GM23338 (cell line): Measurements from ENCODE around the gene TOP2A. TPM values are rescaled to one million over a fixed set of nuclear protein-coding genes. Genes with fewer than 3 reads are reported as not detected.

Source experiments
- ATAC-seq: fragments of 200-7000 bp; cut with Tn5 transposase; 3 replicates; pipeline ENCODE4 v1.9.1; 2020
- DNase-seq: peaks from one replicate; pipeline ENCODE4 v3.0.0-alpha.2; 2015; ENCODE audit warnings: low spot score
- H2AFZ ChIP-seq: fragments of 200-600 bp; sonication (generic); 2 replicates; pipeline ENCODE4 v1.8.0; 2016; ENCODE audit warnings: antibody characterized with exemption, mild to moderate bottlenecking, moderate library complexity
- H3F3A ChIP-seq: fragments of 200-600 bp; sonication (generic); replicated peaks from 2 replicates; pipeline ENCODE4 v1.8.0; 2017; ENCODE audit warnings: antibody characterized with exemption, mixed run types, low read depth
- H3K27ac ChIP-seq: fragments of 200-600 bp; sonication (generic); 2 replicates; pipeline ENCODE4 v1.6.1; 2016; ENCODE audit warnings: low read depth
- H3K27me3 ChIP-seq: fragments of 200-600 bp; sonication (generic); 2 replicates; pipeline ENCODE4 v1.8.0; 2016; ENCODE audit warnings: mild to moderate bottlenecking, mixed run types, moderate library complexity; ENCODE audit not compliant: insufficient read depth
- H3K36me3 ChIP-seq: fragments of 200-600 bp; sonication (generic); 2 replicates; pipeline ENCODE4 v1.8.0; 2016; ENCODE audit warnings: mild to moderate bottlenecking; ENCODE audit not compliant: insufficient read depth
- H3K4me1 ChIP-seq: fragments of 200-600 bp; sonication (generic); 2 replicates; pipeline ENCODE4 v1.8.0; 2016; ENCODE audit warnings: mild to moderate bottlenecking, moderate library complexity; ENCODE audit not compliant: insufficient read depth
- H3K4me2 ChIP-seq: fragments of 200-600 bp; sonication (generic); 2 replicates; pipeline ENCODE4 v1.7.1; 2017; ENCODE audit warnings: mixed run types
- H3K4me3 ChIP-seq: fragments of 200-600 bp; sonication (generic); 2 replicates; pipeline ENCODE4 v1.6.1; 2016; ENCODE audit warnings: mixed run types
- H3K79me2 ChIP-seq: fragments of 200-600 bp; sonication (generic); replicated peaks from 2 replicates; pipeline ENCODE4 v1.8.0; 2017; ENCODE audit warnings: mild to moderate bottlenecking; ENCODE audit not compliant: insufficient read depth
- H3K9me2 ChIP-seq: fragments of 200-600 bp; sonication (generic); 2 replicates; pipeline ENCODE4 v1.8.0; 2017; ENCODE audit not compliant: insufficient read depth
- H4K20me1 ChIP-seq: fragments of 200-600 bp; sonication (generic); replicated peaks from 2 replicates; pipeline ENCODE4 v1.8.0; 2017; ENCODE audit warnings: mild to moderate bottlenecking; ENCODE audit not compliant: insufficient read depth
- H3K27ac Mint-ChIP-seq: 2 replicates; pipeline ENCODE4 v1.8.0; 2020; ENCODE audit warnings: inconsistent platforms, mild to moderate bottlenecking, moderate library complexity, mixed read lengths
- H3K27me3 Mint-ChIP-seq: 3 replicates; pipeline ENCODE4 v1.8.0; 2022; ENCODE audit warnings: low read depth, mild to moderate bottlenecking, moderate library complexity, mixed read lengths, inconsistent platforms; ENCODE audit not compliant: insufficient read depth, poor library complexity
- H3K36me3 Mint-ChIP-seq: 3 replicates; pipeline ENCODE4 v1.8.0; 2021; ENCODE audit warnings: low read depth, mild to moderate bottlenecking, inconsistent platforms, moderate library complexity, mixed read lengths
- H3K4me1 Mint-ChIP-seq: 3 replicates; pipeline ENCODE4 v1.8.0; 2020; ENCODE audit warnings: mild to moderate bottlenecking, inconsistent platforms, mixed read lengths
- H3K4me3 Mint-ChIP-seq: 3 replicates; pipeline ENCODE4 v1.8.0; 2021; ENCODE audit warnings: moderate library complexity, mild to moderate bottlenecking, inconsistent platforms, mixed read lengths
- H3K9me3 Mint-ChIP-seq: 3 replicates; pipeline ENCODE4 v1.8.0; 2020; ENCODE audit warnings: moderate library complexity, mild to moderate bottlenecking, inconsistent platforms, mixed read lengths
- ETS1 ChIP-seq: IDR thresholded peaks from 2 replicates; pipeline ENCODE4 v1.6.1; 2016; ENCODE audit warnings: antibody characterized with exemption
- STAT1 ChIP-seq: IDR thresholded peaks from one replicate; pipeline ENCODE4 v1.6.1; 2016; ENCODE audit warnings: antibody characterized with exemption; ENCODE audit not compliant: unreplicated experiment
- ZNF114 ChIP-seq: fragments of 250-450 bp; sonication (Bioruptor Pico); IDR thresholded peaks from 2 replicates; pipeline ENCODE4 v1.5.0; 2020; ENCODE audit warnings: mild to moderate bottlenecking, moderate library complexity
- ZNF331 ChIP-seq: fragments of 250-450 bp; sonication (Bioruptor Pico); IDR thresholded peaks from 2 replicates; pipeline ENCODE4 v1.5.0; 2020; ENCODE audit warnings: low read depth, mild to moderate bottlenecking, moderate library complexity
- polyA plus RNA-seq: library from polyadenylated mRNA; unstranded; fragments of >200 nt; fragmentation: Nextera tagmentation; extraction: Ambion mirVana; gene quantifications from 2 replicates; pipeline ENCODE4 v1.2.1, GENCODE V29; 2016
- total RNA-seq: library from RNA; depleted of rRNA; stranded (reverse); fragments of >200 nt; shearing (Covaris generic); gene quantifications from 2 replicates; pipeline ENCODE4 v1.2.3, GENCODE V29; 2014
- TF ChIP-seq, protein P1 (sequence below): fragments of 250-450 bp; sonication (Bioruptor Pico); IDR thresholded peaks from 2 replicates; pipeline ENCODE4 v1.5.0; 2020; ENCODE audit warnings: mild to moderate bottlenecking, moderate library complexity
- TF ChIP-seq, protein P2 (sequence below), 2 experiments: fragments of 200-600 bp in 1 of 2; sonication (generic) in 1 of 2; conservative IDR thresholded peaks; 2 replicates each; pipeline versions ENCODE4 v1.5.1 to v1.6.1; 2016 to 2017; ENCODE audit warnings: antibody characterized with exemption in 2 of 2, low read depth in 2 of 2, mild to moderate bottlenecking in 2 of 2, moderate library complexity in 1 of 2

The TOP2A gene
- total and polyA plus RNA-seq, 2 experiments from 2014 or later, result 263 to 442 TPM

DNA sequence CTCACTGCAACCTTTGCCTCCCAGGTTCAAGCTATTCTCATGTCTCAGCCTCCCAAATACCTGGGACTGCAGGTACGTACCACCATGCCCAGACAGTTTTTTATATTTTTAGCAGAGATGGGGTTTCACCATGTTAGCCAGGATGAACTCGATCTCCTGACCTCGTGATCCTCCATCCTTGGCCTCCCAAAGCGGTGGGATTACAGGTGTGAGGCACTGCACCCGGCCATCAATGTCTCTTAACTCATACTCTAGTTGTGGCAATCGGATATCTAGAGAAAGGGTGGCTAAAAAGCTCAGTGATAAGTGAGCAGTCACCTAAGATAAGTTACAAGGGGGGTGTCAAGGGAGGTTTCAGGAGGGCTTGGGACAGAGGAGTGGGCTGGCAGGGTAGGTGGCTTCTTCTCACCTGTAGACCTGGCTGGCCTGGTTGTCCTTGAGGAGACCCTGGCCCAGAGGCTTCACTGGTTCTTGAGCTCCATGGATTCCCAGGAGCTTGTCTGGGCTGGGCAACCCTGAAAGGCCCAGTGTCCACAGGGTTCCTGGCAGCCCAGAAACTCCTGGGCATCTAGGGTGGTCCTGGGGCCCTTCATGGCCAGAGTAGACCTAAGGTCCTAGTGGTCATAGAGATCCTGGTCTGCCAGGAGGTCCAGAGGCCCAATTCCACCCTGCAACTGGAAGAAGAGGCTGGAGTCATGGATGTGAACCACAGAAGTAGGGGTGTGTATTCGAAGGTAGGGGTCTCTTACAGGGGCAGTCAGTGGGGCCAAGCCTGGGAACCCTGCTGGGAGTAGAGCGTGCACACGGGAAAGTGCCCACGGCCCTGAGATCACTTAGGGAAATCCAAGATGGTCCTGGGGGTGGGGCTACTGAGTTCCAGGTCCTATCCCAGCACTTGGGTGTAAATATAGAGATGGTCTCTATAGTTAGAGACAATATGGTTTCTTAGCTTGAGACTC is 12.9 kb upstream of the TOP2A start (continued):
- TF ChIP-seq ZNF114 (no peak), STAT1 (no peak)
- TF ChIP-seq, protein P1, sequence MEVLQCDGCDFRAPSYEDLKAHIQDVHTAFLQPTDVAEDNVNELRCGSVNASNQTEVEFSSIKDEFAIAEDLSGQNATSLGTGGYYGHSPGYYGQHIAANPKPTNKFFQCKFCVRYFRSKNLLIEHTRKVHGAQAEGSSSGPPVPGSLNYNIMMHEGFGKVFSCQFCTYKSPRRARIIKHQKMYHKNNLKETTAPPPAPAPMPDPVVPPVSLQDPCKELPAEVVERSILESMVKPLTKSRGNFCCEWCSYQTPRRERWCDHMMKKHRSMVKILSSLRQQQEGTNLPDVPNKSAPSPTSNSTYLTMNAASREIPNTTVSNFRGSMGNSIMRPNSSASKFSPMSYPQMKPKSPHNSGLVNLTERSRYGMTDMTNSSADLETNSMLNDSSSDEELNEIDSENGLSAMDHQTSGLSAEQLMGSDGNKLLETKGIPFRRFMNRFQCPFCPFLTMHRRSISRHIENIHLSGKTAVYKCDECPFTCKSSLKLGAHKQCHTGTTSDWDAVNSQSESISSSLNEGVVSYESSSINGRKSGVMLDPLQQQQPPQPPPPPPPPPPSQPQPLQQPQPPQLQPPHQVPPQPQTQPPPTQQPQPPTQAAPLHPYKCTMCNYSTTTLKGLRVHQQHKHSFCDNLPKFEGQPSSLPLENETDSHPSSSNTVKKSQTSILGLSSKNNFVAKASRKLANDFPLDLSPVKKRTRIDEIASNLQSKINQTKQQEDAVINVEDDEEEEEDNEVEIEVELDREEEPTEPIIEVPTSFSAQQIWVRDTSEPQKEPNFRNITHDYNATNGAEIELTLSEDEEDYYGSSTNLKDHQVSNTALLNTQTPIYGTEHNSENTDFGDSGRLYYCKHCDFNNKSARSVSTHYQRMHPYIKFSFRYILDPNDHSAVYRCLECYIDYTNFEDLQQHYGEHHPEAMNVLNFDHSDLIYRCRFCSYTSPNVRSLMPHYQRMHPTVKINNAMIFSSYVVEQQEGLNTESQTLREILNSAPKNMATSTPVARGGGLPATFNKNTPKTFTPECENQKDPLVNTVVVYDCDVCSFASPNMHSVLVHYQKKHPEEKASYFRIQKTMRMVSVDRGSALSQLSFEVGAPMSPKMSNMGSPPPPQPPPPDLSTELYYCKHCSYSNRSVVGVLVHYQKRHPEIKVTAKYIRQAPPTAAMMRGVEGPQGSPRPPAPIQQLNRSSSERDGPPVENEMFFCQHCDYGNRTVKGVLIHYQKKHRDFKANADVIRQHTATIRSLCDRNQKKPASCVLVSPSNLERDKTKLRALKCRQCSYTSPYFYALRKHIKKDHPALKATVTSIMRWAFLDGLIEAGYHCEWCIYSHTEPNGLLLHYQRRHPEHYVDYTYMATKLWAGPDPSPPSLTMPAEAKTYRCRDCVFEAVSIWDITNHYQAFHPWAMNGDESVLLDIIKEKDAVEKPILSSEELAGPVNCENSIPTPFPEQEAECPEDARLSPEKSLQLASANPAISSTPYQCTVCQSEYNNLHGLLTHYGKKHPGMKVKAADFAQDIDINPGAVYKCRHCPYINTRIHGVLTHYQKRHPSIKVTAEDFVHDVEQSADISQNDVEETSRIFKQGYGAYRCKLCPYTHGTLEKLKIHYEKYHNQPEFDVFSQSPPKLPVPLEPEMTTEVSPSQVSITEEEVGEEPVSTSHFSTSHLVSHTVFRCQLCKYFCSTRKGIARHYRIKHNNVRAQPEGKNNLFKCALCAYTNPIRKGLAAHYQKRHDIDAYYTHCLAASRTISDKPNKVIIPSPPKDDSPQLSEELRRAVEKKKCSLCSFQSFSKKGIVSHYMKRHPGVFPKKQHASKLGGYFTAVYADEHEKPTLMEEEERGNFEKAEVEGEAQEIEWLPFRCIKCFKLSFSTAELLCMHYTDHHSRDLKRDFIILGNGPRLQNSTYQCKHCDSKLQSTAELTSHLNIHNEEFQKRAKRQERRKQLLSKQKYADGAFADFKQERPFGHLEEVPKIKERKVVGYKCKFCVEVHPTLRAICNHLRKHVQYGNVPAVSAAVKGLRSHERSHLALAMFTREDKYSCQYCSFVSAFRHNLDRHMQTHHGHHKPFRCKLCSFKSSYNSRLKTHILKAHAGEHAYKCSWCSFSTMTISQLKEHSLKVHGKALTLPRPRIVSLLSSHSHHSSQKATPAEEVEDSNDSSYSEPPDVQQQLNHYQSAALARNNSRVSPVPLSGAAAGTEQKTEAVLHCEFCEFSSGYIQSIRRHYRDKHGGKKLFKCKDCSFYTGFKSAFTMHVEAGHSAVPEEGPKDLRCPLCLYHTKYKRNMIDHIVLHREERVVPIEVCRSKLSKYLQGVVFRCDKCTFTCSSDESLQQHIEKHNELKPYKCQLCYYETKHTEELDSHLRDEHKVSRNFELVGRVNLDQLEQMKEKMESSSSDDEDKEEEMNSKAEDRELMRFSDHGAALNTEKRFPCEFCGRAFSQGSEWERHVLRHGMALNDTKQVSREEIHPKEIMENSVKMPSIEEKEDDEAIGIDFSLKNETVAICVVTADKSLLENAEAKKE (CRISPR knock-in tag), result no peak
- TF ChIP-seq, protein P2, sequence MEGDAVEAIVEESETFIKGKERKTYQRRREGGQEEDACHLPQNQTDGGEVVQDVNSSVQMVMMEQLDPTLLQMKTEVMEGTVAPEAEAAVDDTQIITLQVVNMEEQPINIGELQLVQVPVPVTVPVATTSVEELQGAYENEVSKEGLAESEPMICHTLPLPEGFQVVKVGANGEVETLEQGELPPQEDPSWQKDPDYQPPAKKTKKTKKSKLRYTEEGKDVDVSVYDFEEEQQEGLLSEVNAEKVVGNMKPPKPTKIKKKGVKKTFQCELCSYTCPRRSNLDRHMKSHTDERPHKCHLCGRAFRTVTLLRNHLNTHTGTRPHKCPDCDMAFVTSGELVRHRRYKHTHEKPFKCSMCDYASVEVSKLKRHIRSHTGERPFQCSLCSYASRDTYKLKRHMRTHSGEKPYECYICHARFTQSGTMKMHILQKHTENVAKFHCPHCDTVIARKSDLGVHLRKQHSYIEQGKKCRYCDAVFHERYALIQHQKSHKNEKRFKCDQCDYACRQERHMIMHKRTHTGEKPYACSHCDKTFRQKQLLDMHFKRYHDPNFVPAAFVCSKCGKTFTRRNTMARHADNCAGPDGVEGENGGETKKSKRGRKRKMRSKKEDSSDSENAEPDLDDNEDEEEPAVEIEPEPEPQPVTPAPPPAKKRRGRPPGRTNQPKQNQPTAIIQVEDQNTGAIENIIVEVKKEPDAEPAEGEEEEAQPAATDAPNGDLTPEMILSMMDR (conservative IDR thresholded peaks at IDR 0.05; ENCODE audit: low read depth in 2 of 2), result no peak

GRCh38 chr17:40427002-40427491 is 9.4 kb upstream of the TOP2A start:
- H3K36me3 ChIP-seq, result no peaks in the 10 kb centered on the region
- peaks cover 14% of the 10 kb centered on the region for H3K4me1 ChIP-seq
- no peak overlapping the region for H3K4me3 Mint-ChIP-seq
- H3K36me3 Mint-ChIP-seq, result peaks cover 5% of the 10 kb centered on the region; the same call in 1 of the 3 replicates
- no peak for ATAC-seq
- no peak overlapping the region for H2AFZ ChIP-seq
- DNase-seq, result no peak
- no peak overlapping the region for H3K4me2 ChIP-seq
- H4K20me1 ChIP-seq, result no peaks in the 10 kb centered on the region
- H3K27ac Mint-ChIP-seq, result no peak overlapping the region
- no peak overlapping the region for H3K27ac ChIP-seq
- H3K79me2 ChIP-seq, result no peaks in the 10 kb centered on the region
- peaks cover 25% of the 10 kb centered on the region for H3K4me1 Mint-ChIP-seq
- peaks cover 3% of the 10 kb centered on the region; the same call in 1 of the 2 replicates for H3F3A ChIP-seq
- no peak overlapping the region for H3K4me3 ChIP-seq
- peaks cover 12% of the 10 kb centered on the region for H3K27me3 Mint-ChIP-seq
- H3K9me3 Mint-ChIP-seq, result peaks cover 9% of the 10 kb centered on the region
- no peaks in the 10 kb centered on the region for H3K9me2 ChIP-seq
- no peak for TF ChIP-seq ETS1
- TF ChIP-seq, protein P2 (conservative IDR thresholded peaks at IDR 0.05; ENCODE audit: low read depth in 2 of 2), result peak in 1 of 2 experiments; percentile 12; a peak in 1 of 4 replicates
- no peak for TF ChIP-seq ZNF331 (CRISPR knock-in tag)
- H3K27me3 ChIP-seq, result no peaks in the 10 kb centered on the region
